GM12878 (cell line): ENCODE results near the gene P2RY1. TPM values are rescaled to one million over a fixed set of nuclear protein-coding genes. Genes with fewer than 3 reads are reported as not detected.

ENCODE experiments used
- ATAC-seq: fragments of 200-7000 bp; cut with Tn5 transposase; 3 replicates; pipeline ENCODE4 v1.9.1; 2020; ENCODE audit warnings: mild to moderate bottlenecking, moderate library complexity
- BruUV-seq: library from RNA; stranded (reverse); fragments of 400-500 nt; replicated peaks from 2 replicates; lab custom pipeline; 2021; lab: Mats Ljungman, UMichigan
- CTCF ChIA-PET: fragments of 300-600 bp; sonication (Branson Sonifier 250); formaldehyde crosslinking; extraction: SDS; loops from one replicate; lab custom pipeline; 2021; ENCODE audit warnings: inconsistent platforms; lab: Yijun Ruan, JAX
- POLR2A ChIA-PET: fragments of 350-600 bp; formaldehyde crosslinking; extraction: SDS; loops from one replicate; lab custom pipeline; 2021; ENCODE audit warnings: inconsistent platforms; lab: Charles Lee
- RAD21 ChIA-PET: fragments of 300-600 bp; sonication (Branson Sonifier 250); formaldehyde crosslinking; loops from one replicate; lab custom pipeline; 2023; ENCODE audit warnings: antibody characterized with exemption; ENCODE audit not compliant: unreplicated experiment; lab: Charles Lee
- SMC1A ChIA-PET: fragments of 300-600 bp; sonication (Branson Sonifier 250); formaldehyde crosslinking; loops from one replicate; lab custom pipeline; 2023; ENCODE audit not compliant: unreplicated experiment, uncharacterized antibody; lab: Charles Lee
- DNase-seq: peaks from one replicate; pipeline ENCODE4 v3.0.0-alpha.2; 2011; ENCODE audit warnings: low read depth, low spot score
- FAIRE-seq: peaks from 3 replicates; lab custom pipeline; 2011; peaks lifted over from hg19 to GRCh38; lab: Jason Lieb, UNC
- H2AFZ ChIP-seq: 2 replicates; pipeline ENCODE4 v1.6.0; 2011; ENCODE audit warnings: low read depth, low read length, control low read depth; ENCODE audit not compliant: control insufficient read depth
- H3K27ac ChIP-seq: 2 replicates; pipeline ENCODE4 v1.5.1; 2011; ENCODE audit warnings: control low read depth; ENCODE audit not compliant: control insufficient read depth, insufficient read depth
- H3K27me3 ChIP-seq, 2 experiments: replicated peaks in 1 of 2; 2 replicates each; pipeline versions ENCODE4 v1.6.0 to v1.6.1; 2011; ENCODE audit warnings: low read length in 1 of 2; ENCODE audit not compliant: control insufficient read depth in 2 of 2, insufficient read depth in 2 of 2
- H3K36me3 ChIP-seq, 2 experiments: 2 replicates each; pipeline ENCODE4 v1.5.1; 2011; ENCODE audit warnings: low read length in 1 of 2; ENCODE audit not compliant: control insufficient read depth in 2 of 2, insufficient read depth in 2 of 2
- H3K4me1 ChIP-seq: 2 replicates; pipeline ENCODE4 v1.6.1; 2011; ENCODE audit warnings: mild to moderate bottlenecking, low read length, moderate library complexity, mixed read lengths; ENCODE audit not compliant: control insufficient read depth, insufficient read depth
- H3K4me2 ChIP-seq: 2 replicates; pipeline ENCODE4 v1.6.0; 2011; ENCODE audit warnings: control low read depth; ENCODE audit not compliant: control insufficient read depth, insufficient read depth
- H3K4me3 ChIP-seq: fragments of 200-600 bp; sonication (generic); 2 replicates; pipeline ENCODE4 v1.5.1; 2016
- H3K79me2 ChIP-seq: 2 replicates; pipeline ENCODE4 v1.6.0; 2011; ENCODE audit warnings: low read length; ENCODE audit not compliant: control insufficient read depth, insufficient read depth
- H3K9ac ChIP-seq: 2 replicates; pipeline ENCODE4 v1.8.0; 2011; ENCODE audit warnings: low read length, control low read depth, mixed read lengths; ENCODE audit not compliant: control insufficient read depth, insufficient read depth
- H3K9me3 ChIP-seq: replicated peaks from 3 replicates; pipeline ENCODE4 v1.5.1; 2011; ENCODE audit warnings: mild to moderate bottlenecking, low read length; ENCODE audit not compliant: control insufficient read depth, insufficient read depth
- H4K20me1 ChIP-seq: 2 replicates; pipeline ENCODE4 v1.6.0; 2011; ENCODE audit not compliant: control insufficient read depth, insufficient read depth
- CBX5 ChIP-seq: sonication (generic); IDR thresholded peaks from 2 replicates; pipeline ENCODE4 v1.6.1; 2016; ENCODE audit warnings: low read depth, moderate library complexity, mild to moderate bottlenecking, inconsistent platforms
- CHD1 ChIP-seq: IDR thresholded peaks from 2 replicates; pipeline ENCODE4 v1.6.1; 2012; ENCODE audit warnings: low read depth, low read length, improper control_type of control experiment
- CREB1 ChIP-seq: IDR thresholded peaks from 2 replicates; pipeline ENCODE4 v1.6.1; 2012; ENCODE audit warnings: low read depth, mild to moderate bottlenecking, inconsistent platforms
- E2F4 ChIP-seq: IDR thresholded peaks from 2 replicates; pipeline ENCODE4 v1.6.1; 2012; ENCODE audit warnings: low read depth, low read length, improper control_type of control experiment
- EGR1 ChIP-seq, 2 experiments: IDR thresholded peaks; 1 replicate in 1 of 2; 2 replicates in 1 of 2; pipeline ENCODE4 v1.6.1; 2011 to 2012; ENCODE audit warnings: low read depth in 2 of 2, low read length in 2 of 2, borderline replicate concordance in 1 of 2, mild to moderate bottlenecking in 1 of 2, moderate library complexity in 1 of 2
- ETV6 ChIP-seq, 2 experiments: fragments of 450-650 bp in 1 of 2; IDR thresholded peaks in 1 of 2; conservative IDR thresholded peaks in 1 of 2; 2 replicates each; pipeline ENCODE4 v1.6.1; 2014; ENCODE audit warnings: antibody characterized with exemption in 1 of 2, borderline replicate concordance in 1 of 2, low read depth in 1 of 2, mild to moderate bottlenecking in 1 of 2, moderate library complexity in 1 of 2
- EZH2 ChIP-seq: IDR thresholded peaks from 2 replicates; pipeline ENCODE4 v1.6.1; 2012; ENCODE audit warnings: low read depth, mild to moderate bottlenecking, control low read depth, inconsistent platforms, low read length, borderline replicate concordance; ENCODE audit not compliant: control insufficient read depth
- HDAC6 ChIP-seq: fragments of 200-600 bp; sonication (generic); IDR thresholded peaks from one replicate; pipeline ENCODE4 v1.8.0; 2017; ENCODE audit warnings: antibody characterized with exemption; ENCODE audit not compliant: unreplicated experiment
- MEF2A ChIP-seq: IDR thresholded peaks from 2 replicates; pipeline ENCODE4 v1.6.1; 2011; ENCODE audit warnings: low read depth, mild to moderate bottlenecking, low read length, moderate library complexity; ENCODE audit not compliant: insufficient read depth
- MEF2B ChIP-seq: fragments of 450-650 bp; IDR thresholded peaks from 2 replicates; pipeline ENCODE4 v1.6.1; 2018; ENCODE audit warnings: mild to moderate bottlenecking, moderate library complexity; ENCODE audit not compliant: partially characterized antibody, poor library complexity, severe bottlenecking
- POLR2AphosphoS5 ChIP-seq: IDR thresholded peaks from 2 replicates; pipeline ENCODE4 v1.6.1; 2011; ENCODE audit warnings: mild to moderate bottlenecking, low read length, inconsistent platforms
- TARDBP ChIP-seq: IDR thresholded peaks from 2 replicates; pipeline ENCODE4 v1.6.1; 2016; ENCODE audit warnings: borderline replicate concordance
- YY1 ChIP-seq: IDR thresholded peaks from 2 replicates; pipeline ENCODE4 v1.6.1; 2011; ENCODE audit warnings: low read depth, mild to moderate bottlenecking, low read length
- ZBTB4 ChIP-seq: fragments of 450-650 bp; formaldehyde crosslinking; IDR thresholded peaks from 2 replicates; pipeline ENCODE4 v1.4.0; 2022; ENCODE audit warnings: mild to moderate bottlenecking, moderate library complexity
- ZNF217 ChIP-seq: fragments of 450-650 bp; IDR thresholded peaks from 2 replicates; pipeline ENCODE4 v1.6.1; 2017; ENCODE audit warnings: antibody characterized with exemption, mild to moderate bottlenecking
- ZNF24 ChIP-seq: fragments of 450-650 bp; IDR thresholded peaks from 2 replicates; pipeline ENCODE4 v1.6.1; 2017; ENCODE audit warnings: antibody characterized with exemption, mild to moderate bottlenecking
- ZNF384 ChIP-seq: IDR thresholded peaks from 2 replicates; pipeline ENCODE4 v1.6.1; 2012; ENCODE audit warnings: low read depth, mild to moderate bottlenecking, low read length, improper control_type of control experiment, borderline replicate concordance
- ZZZ3 ChIP-seq: IDR thresholded peaks from 2 replicates; pipeline ENCODE4 v1.6.1; 2011; ENCODE audit warnings: low read depth; ENCODE audit not compliant: control insufficient read depth, insufficient read length
- WGBS: methylation state at CpG from one replicate; pipeline ENCODE4 v1.1.6; 2016; ENCODE audit warnings: low lambda C conversion rate; ENCODE audit not compliant: insufficient replicate concordance, insufficient coverage; ENCODE audit errors: missing lambda C conversion rate; 5-methylcytosine and 5-hydroxymethylcytosine counted together
- in situ Hi-C: fragments of 300-500 bp; cut with MboI; formaldehyde crosslinking; loops from 9 replicates; pipeline ENCODE4 v1.14.3; 2018; ENCODE audit warnings: mixed read lengths
- intact Hi-C: fragments of 100-400 bp; cut with micrococcal nuclease; formaldehyde crosslinking; loops from one replicate; pipeline ENCODE4 v1.14.2; 2022; ENCODE audit not compliant: unreplicated experiment
- polyA plus RNA-seq, 11 experiments: library from polyadenylated mRNA; depleted of rRNA in 4 of 11; unstranded in 6 of 11; stranded (reverse) in 5 of 11; fragments of >200 nt; fragmentation: Nextera tagmentation in 4 of 11; fragmentation: Illumina TruSeq in 1 of 11; extraction: Ambion mirVana in 4 of 11; extraction: Trizol in 1 of 11; gene quantifications; 1 replicate in 1 of 11; 2 replicates in 10 of 11; pipeline versions ENCODE4 v1.2.1 to v1.2.3, GENCODE V29; 2011 to 2016; ENCODE audit warnings: inconsistent platforms in 2 of 11, missing spikeins in 2 of 11, low read depth in 1 of 11
- total RNA-seq, 4 experiments: library from RNA; depleted of rRNA in 3 of 4; stranded (reverse); fragments of >200 nt in 3 of 4; fragmentation: Illumina TruSeq in 1 of 4; extraction: Trizol in 1 of 4; gene quantifications; 2 replicates each; pipeline versions ENCODE4 v1.2.1 to v1.2.3, GENCODE V29; 2013 to 2021
- TF ChIP-seq, protein P1 (sequence below): fragments of 150-350 bp; IDR thresholded peaks from 2 replicates; pipeline ENCODE4 v1.6.1; 2014; ENCODE audit warnings: mild to moderate bottlenecking, low read depth, low read length

P2RY1 gene
- total and polyA plus RNA-seq, 10 of the 15 experiments (the other 5 are each of a cell fraction or from before 2014, with no cell fraction given), result 0.01 to 3.4 (median 1.9) TPM

GRCh38 chr3:152786977-152787681 lies 47.8 kb upstream of the P2RY1 start:
- H3K36me3 ChIP-seq, result no peaks in the 10 kb centered on the region
- no peak overlapping the region for H3K9ac ChIP-seq
- FAIRE-seq (no peak), DNase-seq (no peak), ATAC-seq (no peak)
- H3K27ac ChIP-seq, result no peak overlapping the region
- ChIA-PET RAD21 (no interaction called here), CTCF (no interaction called here), SMC1A (no interaction called here), POLR2A (no interaction called here)
- H3K27me3 ChIP-seq, result no peaks in the 10 kb centered on the region
- in situ Hi-C loops (no loop called here), intact Hi-C loops (no loop called here)
- no peaks in the 10 kb centered on the region; the same call in 1 of the 3 replicates for H3K9me3 ChIP-seq
- no peak overlapping the region for H3K4me2 ChIP-seq
- BruUV-seq, result no TSS peak
- H3K4me3 ChIP-seq, result no peak overlapping the region
- no peak for TF ChIP-seq YY1
- TF ChIP-seq ZNF24, result no peak
- TF ChIP-seq E2F4, result no peak
- no peak for TF ChIP-seq ZNF384
- no peak for TF ChIP-seq TARDBP
- no peak for TF ChIP-seq MEF2A
- no peak for TF ChIP-seq POLR2AphosphoS5
- TF ChIP-seq, protein P1, sequence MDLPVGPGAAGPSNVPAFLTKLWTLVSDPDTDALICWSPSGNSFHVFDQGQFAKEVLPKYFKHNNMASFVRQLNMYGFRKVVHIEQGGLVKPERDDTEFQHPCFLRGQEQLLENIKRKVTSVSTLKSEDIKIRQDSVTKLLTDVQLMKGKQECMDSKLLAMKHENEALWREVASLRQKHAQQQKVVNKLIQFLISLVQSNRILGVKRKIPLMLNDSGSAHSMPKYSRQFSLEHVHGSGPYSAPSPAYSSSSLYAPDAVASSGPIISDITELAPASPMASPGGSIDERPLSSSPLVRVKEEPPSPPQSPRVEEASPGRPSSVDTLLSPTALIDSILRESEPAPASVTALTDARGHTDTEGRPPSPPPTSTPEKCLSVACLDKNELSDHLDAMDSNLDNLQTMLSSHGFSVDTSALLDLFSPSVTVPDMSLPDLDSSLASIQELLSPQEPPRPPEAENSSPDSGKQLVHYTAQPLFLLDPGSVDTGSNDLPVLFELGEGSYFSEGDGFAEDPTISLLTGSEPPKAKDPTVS, result no peak
- no peak for TF ChIP-seq CREB1
- no peak for TF ChIP-seq EZH2
- no peak for TF ChIP-seq ZNF217
- no peak for TF ChIP-seq CBX5
- TF ChIP-seq MEF2B, result no peak
- no peak for TF ChIP-seq ETV6 (conservative IDR thresholded peaks at IDR 0.05 in 1 of 2, IDR thresholded peaks at IDR 0.05 in 1 of 2; ENCODE audit: borderline replicate concordance in 1 of 2, low read depth in 1 of 2)
- no peak for TF ChIP-seq EGR1 (IDR thresholded peaks at IDR 0.05; ENCODE audit: borderline replicate concordance in 1 of 2, low read depth in 2 of 2, low read length in 2 of 2)
- no peak for TF ChIP-seq ZZZ3
- no peak for TF ChIP-seq ZBTB4 (CRISPR knock-in tag)
- TF ChIP-seq HDAC6, result no peak
- TF ChIP-seq CHD1, result no peak
- H3K79me2 ChIP-seq, result no peaks in the 10 kb centered on the region
- no peak overlapping the region for H2AFZ ChIP-seq
- 24% methylated on average over 4 of the region's 4 CpGs for WGBS
- no peaks in the 10 kb centered on the region for H4K20me1 ChIP-seq
- peaks cover 7% of the 10 kb centered on the region for H3K4me1 ChIP-seq
